Measurements from ENCODE around the gene NAA16.

Gene NAA16

DNA sequence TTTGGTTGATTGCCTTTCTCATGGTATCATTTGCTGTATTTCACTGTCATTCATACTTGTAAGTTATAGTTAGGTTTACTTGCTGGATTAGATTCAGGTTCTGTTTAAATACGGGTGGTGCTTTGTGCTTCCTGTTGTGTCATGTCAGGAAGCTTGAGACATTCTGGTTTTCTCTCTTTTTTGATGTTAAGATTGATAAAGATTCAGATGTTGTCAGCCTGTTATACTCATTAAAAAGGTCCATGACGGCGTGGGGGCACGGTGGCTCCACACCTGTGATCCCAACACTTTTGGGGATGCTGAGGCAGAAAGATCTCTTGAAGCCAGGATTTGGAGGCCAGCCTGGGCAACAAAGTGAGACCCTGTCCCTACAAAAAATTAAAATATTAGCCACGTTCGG lies 45.7 kb downstream of the NAA16 start:
- DNase-seq = no peak

DNA sequence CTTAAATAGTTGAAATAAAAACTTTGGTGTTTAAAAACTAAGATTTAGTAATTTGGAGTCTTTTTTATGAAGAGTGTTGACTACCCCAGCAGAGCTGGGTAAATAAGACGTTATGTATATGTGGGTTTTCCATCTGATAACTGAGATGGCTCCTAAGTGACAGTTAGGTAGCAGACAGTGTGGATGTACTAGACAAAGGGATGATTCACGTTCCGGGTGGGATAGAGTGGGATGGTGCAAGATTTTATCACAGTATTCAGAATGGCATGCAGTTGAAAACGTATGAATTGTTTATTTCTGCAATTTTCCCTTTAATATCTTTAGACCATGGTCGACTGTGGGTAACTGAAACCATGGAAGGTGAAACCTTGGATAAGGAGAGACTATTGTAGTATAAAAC lies 50.4 kb downstream of the NAA16 start:
- peak; percentile 37 to 40 for DNase-seq
- peak; percentile 46 for TF ChIP-seq POLR2A (IDR thresholded peaks at IDR 0.05; ENCODE audit: low read length)
- TF ChIP-seq GATA1 (IDR thresholded peaks at IDR 0.05; ENCODE audit: low read depth, low read length) = no peak

More for the DNA sequence above, 45.7 kb downstream of the NAA16 start:
- TF ChIP-seq POLR2A (IDR thresholded peaks at IDR 0.05; ENCODE audit: low read length) (no peak), GATA1 (IDR thresholded peaks at IDR 0.05; ENCODE audit: low read depth, low read length) (no peak)

DNA sequence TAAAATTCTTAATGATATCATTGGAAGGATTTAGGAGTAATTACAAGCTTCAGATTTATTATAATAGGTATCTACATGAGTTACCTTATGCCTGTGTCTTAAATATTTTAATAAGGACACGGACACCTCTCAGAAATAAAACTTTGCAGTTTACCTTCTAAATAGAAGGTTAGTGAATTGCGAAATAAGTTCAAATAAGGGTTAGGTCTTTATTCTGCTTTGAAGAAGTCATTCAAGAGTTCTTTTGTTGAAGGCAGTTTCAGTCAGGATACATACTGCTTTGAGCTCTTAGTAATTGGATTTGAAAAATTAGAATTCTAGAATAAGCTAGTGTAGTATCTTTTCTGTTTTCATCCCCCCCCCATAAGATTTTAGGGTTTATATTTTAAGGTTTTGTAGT lies 53.0 kb downstream of the NAA16 start:
- DNase-seq = no peak
- TF ChIP-seq POLR2A (IDR thresholded peaks at IDR 0.05; ENCODE audit: low read length) = no peak
- no peak for TF ChIP-seq GATA1 (IDR thresholded peaks at IDR 0.05; ENCODE audit: low read depth, low read length)

DNA sequence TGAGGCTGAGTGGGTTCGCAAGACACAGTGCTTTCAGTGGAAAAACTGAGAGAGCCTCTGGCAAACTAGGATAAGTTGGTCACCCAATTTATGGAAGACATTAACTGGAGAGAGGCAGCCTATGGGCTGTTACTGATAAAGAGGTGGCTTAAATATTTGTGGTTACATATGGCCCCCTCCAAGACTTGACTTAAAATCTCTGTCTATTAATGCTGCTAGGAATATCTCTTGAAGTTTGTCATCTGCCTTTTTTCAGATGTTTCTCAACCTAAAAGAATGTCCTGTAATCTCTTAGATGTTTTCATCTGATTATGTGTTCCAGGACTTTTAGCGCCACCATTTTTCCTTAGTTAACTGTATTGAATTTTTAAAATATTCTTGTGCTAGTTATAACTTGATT lies 54.6 kb downstream of the NAA16 start:
- DNase-seq = no peak
- TF ChIP-seq POLR2A (IDR thresholded peaks at IDR 0.05; ENCODE audit: low read length) = no peak
- no peak for TF ChIP-seq GATA1 (IDR thresholded peaks at IDR 0.05; ENCODE audit: low read depth, low read length)

DNA sequence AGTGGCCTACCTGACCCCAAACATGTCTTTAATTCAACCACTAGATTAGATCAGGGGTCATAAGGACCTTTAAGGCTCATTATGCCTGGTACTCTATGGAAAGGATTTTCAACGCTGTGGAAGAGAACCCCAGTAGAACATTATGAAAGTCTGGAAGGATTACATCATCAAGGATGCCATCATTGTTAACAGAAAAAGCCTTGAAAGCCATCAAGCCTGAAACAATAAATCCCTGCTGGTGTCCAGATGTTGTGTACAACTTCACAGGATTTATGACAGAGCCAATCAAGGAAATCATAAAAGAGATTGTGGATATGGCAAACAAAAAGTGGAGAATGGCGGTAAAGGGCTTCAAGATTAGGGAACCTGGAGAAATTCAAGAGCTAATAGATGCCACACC lies 59.7 kb downstream of the NAA16 start:
- DNase-seq = no peak
- TF ChIP-seq POLR2A (IDR thresholded peaks at IDR 0.05; ENCODE audit: low read length) (no peak), GATA1 (IDR thresholded peaks at IDR 0.05; ENCODE audit: low read depth, low read length) (no peak)

DNA sequence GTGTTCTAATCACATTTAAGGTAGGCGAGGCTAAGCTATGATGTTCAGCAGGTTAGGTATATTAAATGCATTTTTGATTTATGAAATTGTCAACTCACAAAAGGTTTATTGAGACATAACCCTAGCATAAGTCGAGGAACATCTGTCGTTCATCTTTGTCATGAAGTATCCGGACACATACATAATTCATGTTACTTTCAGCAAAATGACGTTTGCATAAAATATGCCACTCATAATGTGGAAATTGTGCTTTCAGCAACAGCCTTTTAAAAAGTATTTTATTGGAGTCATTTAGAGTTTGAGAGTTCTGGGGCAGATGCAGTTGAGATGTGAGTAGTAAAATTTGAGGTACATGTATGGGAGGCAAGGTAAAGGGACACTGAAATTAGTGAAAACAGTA lies 66.4 kb downstream of the NAA16 start:
- TF ChIP-seq GATA1 (IDR thresholded peaks at IDR 0.05; ENCODE audit: low read depth, low read length) (no peak), POLR2A (IDR thresholded peaks at IDR 0.05; ENCODE audit: low read length) (no peak)

DNA sequence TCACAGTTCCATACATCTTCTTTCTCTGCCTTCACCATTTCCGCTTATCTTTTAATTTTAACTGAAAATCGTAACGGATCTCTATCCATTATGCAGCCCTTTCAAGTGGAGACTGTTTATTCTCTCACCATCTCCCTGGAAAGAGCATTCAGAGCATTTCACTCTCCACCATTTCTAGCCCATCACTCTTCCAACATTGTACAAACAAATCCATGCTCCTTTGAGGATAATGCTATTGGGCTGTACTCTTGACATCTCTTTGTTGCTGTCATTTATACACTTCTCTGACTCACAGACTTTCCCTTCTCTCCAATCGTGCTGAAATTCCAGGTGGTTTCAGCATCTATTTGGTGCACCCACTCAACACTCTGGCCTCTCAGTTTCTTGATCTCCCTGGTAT lies 71.4 kb downstream of the NAA16 start:
- DNase-seq = no peak
- no peak for TF ChIP-seq GATA1 (IDR thresholded peaks at IDR 0.05; ENCODE audit: low read depth, low read length)
- no peak for TF ChIP-seq POLR2A (IDR thresholded peaks at IDR 0.05; ENCODE audit: low read length)

More for the DNA sequence above, 66.4 kb downstream of the NAA16 start:
- no peak for DNase-seq

DNA sequence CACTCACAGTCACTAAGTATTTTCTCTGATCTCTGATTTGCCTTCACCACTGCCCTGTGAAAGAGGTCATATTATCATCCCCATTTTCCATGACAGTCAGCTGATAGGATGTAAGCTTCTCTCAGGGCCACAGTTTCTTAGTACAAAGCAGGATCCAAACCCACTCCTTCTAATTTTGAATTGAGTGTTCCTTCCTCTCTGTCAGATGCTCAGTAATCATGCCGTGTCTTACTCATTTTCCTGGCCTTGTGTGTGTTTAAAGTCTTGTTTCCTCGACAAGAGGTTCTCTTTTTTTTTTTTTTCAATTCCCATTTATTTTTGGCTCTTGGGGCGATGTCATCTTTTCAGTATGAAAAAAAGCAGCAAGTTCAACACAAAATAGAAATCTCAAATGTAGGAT lies 72.3 kb downstream of the NAA16 start:
- no peak for TF ChIP-seq POLR2A (IDR thresholded peaks at IDR 0.05; ENCODE audit: low read length)
- TF ChIP-seq GATA1 (IDR thresholded peaks at IDR 0.05; ENCODE audit: low read depth, low read length) = no peak
- no peak for DNase-seq

DNA sequence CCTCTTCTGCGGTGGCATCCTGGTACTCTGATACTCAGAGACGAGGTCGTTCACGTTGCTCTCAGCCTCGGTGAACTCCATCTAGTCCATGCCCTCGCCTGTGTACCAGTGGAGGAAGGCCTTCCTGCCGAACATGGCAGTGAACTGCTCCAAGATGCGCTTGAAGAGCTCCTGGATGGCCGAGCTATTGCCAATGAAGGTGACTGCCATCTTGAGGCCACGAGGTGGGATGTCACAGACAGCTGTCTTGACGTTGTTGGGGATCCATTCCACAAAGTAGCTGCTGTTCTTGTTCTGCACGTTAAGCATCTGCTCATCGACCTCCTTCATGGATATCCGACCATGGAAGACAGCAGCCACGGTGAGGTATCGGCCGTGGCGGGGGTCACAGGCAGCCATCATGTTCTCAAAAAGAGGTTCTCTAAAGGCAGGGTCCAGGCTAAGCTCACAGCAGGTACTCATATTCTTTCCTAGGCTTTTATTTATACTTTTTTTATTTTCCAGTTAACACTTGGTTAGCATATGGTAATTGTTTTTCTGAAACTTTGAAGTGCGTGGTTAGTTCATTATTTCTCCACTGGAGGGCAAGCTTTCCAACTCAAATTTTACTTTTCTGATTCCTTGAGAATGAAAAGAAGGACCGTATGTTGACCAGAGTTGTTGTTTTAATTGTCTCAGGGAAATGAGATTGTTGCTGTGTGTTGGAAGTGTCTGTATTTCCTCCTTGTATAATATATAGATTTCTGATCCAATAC lies 73.9 kb downstream of the NAA16 start:
- DNase-seq = peak in 1 of 2 experiments; percentile 37

DNA sequence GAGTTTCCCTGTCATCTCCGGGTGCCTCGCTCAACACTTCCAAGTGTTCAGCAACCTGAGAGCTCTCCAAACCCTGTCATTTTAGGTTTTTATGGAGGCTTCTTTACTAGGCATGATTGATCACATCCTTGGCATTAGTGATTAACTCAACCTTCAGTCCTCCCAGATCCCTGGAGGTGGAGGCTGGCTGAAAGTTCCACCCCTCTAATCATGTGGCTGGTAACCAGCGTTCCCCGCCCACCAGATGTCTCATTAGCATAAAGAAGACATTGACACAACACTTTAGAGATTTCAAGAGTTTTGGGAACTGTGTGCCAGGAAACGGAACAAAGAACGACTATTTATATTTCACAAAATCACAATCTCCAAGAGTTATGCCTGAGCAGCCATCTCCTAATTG lies 75.1 kb downstream of the NAA16 start:
- DNase-seq = no peak
- TF ChIP-seq GATA1 (IDR thresholded peaks at IDR 0.05; ENCODE audit: low read depth, low read length) = no peak
- no peak for TF ChIP-seq POLR2A (IDR thresholded peaks at IDR 0.05; ENCODE audit: low read length)

More for the DNA sequence above, 73.9 kb downstream of the NAA16 start:
- TF ChIP-seq POLR2A (IDR thresholded peaks at IDR 0.05; ENCODE audit: low read length) = no peak
- no peak for TF ChIP-seq GATA1 (IDR thresholded peaks at IDR 0.05; ENCODE audit: low read depth, low read length)

DNA sequence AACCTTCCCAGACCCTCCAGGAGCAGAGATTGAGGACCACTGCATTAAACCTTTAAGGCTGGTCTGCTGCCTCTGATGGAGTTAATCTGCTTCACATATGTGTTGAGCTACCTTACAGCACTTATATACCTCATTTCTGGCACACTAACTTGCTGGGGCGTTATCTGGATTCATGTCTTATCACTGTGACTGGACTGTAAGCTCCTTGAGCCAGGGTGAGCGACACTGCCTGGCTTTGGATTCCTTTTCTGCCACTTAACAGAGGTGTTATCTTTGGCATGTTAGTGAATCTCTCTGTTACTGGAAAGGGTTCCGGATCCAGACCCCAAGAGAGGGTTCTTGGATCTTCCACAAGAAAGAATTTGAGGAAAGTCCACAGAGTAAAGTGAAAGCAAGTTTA lies 76.5 kb downstream of the NAA16 start:
- TF ChIP-seq GATA1 (IDR thresholded peaks at IDR 0.05; ENCODE audit: low read depth, low read length) (no peak), POLR2A (IDR thresholded peaks at IDR 0.05; ENCODE audit: low read length) (no peak)
- peak; percentile 45 to 48 for DNase-seq

DNA sequence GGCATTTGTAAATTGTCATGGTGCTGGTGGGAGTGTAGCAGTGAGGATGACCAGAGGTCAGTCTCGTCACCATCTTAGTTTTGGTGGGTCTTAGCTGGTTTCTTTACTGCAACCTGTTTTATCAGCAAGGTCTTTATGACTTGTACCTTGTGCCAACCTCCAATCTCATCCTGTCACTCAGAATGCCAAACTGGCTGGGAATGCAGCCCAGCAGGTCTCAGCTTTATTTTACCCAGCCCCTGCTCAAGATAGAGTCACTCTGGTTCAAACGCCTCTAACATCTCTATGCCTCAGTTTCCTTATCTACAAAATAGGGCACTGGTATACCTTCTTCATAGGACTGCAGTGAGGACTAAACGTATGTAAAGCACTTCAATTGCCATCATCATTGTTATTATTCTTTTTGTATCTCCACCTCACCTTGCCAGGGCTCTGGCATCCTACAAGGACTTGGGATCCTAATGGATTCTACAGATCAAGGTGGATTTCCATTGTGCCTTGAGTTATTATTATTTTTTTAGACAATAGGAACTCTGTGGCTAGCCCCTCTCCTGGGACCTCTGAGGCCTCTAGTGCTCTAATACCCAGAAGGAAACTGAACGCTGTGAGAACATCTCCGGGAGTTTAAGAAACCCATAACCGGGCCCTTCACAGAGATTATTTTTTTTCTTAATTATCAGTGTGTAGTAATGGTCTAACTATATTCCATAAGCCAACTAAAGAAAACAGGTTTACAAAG lies 77.2 kb downstream of the NAA16 start:
- TF ChIP-seq POLR2A (IDR thresholded peaks at IDR 0.05; ENCODE audit: low read length) = no peak
- TF ChIP-seq GATA1 (IDR thresholded peaks at IDR 0.05; ENCODE audit: low read depth, low read length) = no peak
- no peak for DNase-seq

DNA sequence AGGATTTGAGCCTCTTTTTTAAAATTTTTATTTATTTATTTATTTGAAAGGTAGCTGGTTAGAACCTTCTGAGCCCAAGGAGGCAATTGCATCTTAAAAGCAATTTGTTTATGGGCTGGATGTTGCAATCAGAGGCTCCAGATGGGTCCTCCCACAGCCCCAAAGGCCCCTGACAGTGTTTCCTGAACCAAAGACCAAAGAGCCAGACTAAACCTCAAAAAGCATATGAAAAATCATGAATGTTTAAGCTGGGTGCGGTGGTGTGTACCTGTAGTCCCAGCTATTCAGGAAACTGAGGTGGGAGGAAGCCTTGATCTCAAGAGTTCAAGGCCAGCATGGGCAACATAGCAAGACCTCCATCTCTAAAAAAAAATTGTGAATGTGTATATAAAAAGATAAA lies 78.5 kb downstream of the NAA16 start:
- TF ChIP-seq GATA1 (IDR thresholded peaks at IDR 0.05; ENCODE audit: low read depth, low read length) (no peak), POLR2A (IDR thresholded peaks at IDR 0.05; ENCODE audit: low read length) (no peak)
- no peak for DNase-seq

DNA sequence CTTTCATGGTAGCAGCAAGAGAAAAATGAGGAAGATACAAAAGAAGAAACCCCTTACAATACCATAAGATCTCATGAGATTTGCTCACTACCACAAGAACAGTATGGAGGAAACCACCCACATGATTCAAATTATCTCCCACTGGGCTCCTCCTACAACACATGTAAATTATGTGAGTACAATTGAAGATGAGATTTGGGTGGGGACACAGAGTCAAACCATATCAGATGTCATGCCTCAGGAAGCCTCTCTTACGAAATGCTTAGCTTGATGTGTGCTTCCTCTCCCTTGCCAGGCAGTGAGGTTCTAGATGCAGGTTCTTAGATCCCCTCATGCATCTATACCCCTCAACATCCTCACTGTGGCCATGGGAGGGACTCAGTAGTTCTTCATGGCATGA lies 83.1 kb downstream of the NAA16 start:
- TF ChIP-seq GATA1 (IDR thresholded peaks at IDR 0.05; ENCODE audit: low read depth, low read length) = no peak
- TF ChIP-seq POLR2A (IDR thresholded peaks at IDR 0.05; ENCODE audit: low read length) = no peak

More for the DNA sequence above, 83.1 kb downstream of the NAA16 start:
- DNase-seq = peak in 1 of 2 experiments; percentile 7
